Lower leg skin (tissue), 3 donors: ENCODE data around the gene NFASC.

ENCODE experiments used
- CTCF ChIP-seq, 3 donors: fragments of 450-650 bp; IDR thresholded peaks; one replicate each; pipeline ENCODE4 v1.5.1; 2016; ENCODE audit warnings: antibody characterized with exemption in 3 of 3, mild to moderate bottlenecking in 3 of 3, moderate library complexity in 2 of 3
- POLR2A ChIP-seq, 2 donors: fragments of 450-650 bp; IDR thresholded peaks; one replicate each; pipeline ENCODE4 v1.6.1; 2016 to 2017; ENCODE audit warnings: antibody characterized with exemption in 2 of 2, mild to moderate bottlenecking in 1 of 2, moderate library complexity in 1 of 2

- no peak for TF ChIP-seq CTCF (IDR thresholded peaks at IDR 0.05)
- no peak for TF ChIP-seq POLR2A (IDR thresholded peaks at IDR 0.05)
Observed at GRCh38 chr1:204932573-204932909, 61.9 kb downstream of the NFASC start.
